HepG2 (cell line): Measurements from ENCODE around the gene FAAP100.

ENCODE experiments used
- CBFB ChIP-seq: sonication (generic); formaldehyde crosslinking; IDR thresholded peaks from 2 replicates; pipeline ENCODE4 v1.4.0; 2020; ENCODE audit warnings: missing genetic modification reagents
- FOXA1 ChIP-seq, 2 experiments: fragments of 450-650 bp in 1 of 2; sonication (generic) in 1 of 2; formaldehyde crosslinking in 1 of 2; IDR thresholded peaks; 2 replicates each; pipeline versions ENCODE4 v1.4.0 to v1.6.1; 2016 to 2020; ENCODE audit warnings: missing genetic modification reagents in 1 of 2
- JUNB ChIP-seq: sonication (generic); formaldehyde crosslinking; IDR thresholded peaks from 2 replicates; pipeline ENCODE4 v1.8.0; 2022; ENCODE audit warnings: missing genetic modification reagents, mild to moderate bottlenecking, borderline replicate concordance
- KDM1A ChIP-seq: IDR thresholded peaks from 2 replicates; pipeline ENCODE4 v1.6.1; 2016; ENCODE audit warnings: missing compliant biosample characterization
- NFRKB ChIP-seq: fragments of 450-650 bp; IDR thresholded peaks from 2 replicates; pipeline ENCODE4 v1.6.1; 2017
- POLR2AphosphoS5 ChIP-seq: IDR thresholded peaks from 2 replicates; pipeline ENCODE4 v1.6.1; 2012; ENCODE audit warnings: low read depth, low read length
- SNAI1 ChIP-seq: sonication (generic); formaldehyde crosslinking; IDR thresholded peaks from 2 replicates; pipeline ENCODE4 v1.5.0; 2020; ENCODE audit warnings: mild to moderate bottlenecking, missing genetic modification reagents, borderline replicate concordance
- SUZ12 ChIP-seq: fragments of 150-350 bp; IDR thresholded peaks from 2 replicates; pipeline ENCODE4 v1.6.1; 2014; ENCODE audit warnings: low read depth, low read length
- ZFP36L2 ChIP-seq: sonication (generic); formaldehyde crosslinking; IDR thresholded peaks from 2 replicates; pipeline ENCODE4 v1.4.0; 2020; ENCODE audit warnings: missing genetic modification reagents
- ZMYM2 ChIP-seq: sonication (generic); formaldehyde crosslinking; IDR thresholded peaks from 2 replicates; pipeline ENCODE4 v1.8.0; 2022; ENCODE audit warnings: mild to moderate bottlenecking, missing genetic modification reagents
- TF ChIP-seq, protein P1 (sequence below): IDR thresholded peaks from 2 replicates; pipeline ENCODE4 v1.6.1; 2016; ENCODE audit warnings: missing compliant biosample characterization, missing genetic modification reagents, borderline replicate concordance
- TF ChIP-seq, protein P2 (sequence below): sonication (generic); formaldehyde crosslinking; conservative IDR thresholded peaks from 2 replicates; pipeline ENCODE4 v1.8.0; 2022; ENCODE audit warnings: mild to moderate bottlenecking, moderate library complexity, missing genetic modification reagents
- TF ChIP-seq, protein P3 (sequence below), 2 experiments: IDR thresholded peaks; 2 replicates each; pipeline ENCODE4 v1.6.1; 2011 to 2012; ENCODE audit warnings: low read length in 2 of 2, borderline replicate concordance in 1 of 2, low read depth in 1 of 2, mild to moderate bottlenecking in 1 of 2, moderate library complexity in 1 of 2

- TF ChIP-seq POLR2AphosphoS5 (no peak), CBFB (CRISPR knock-in tag) (no peak), KDM1A (CRISPR knock-in tag) (no peak), FOXA1 (IDR thresholded peaks at IDR 0.05) (no peak), FOXA1 (CRISPR knock-in tag; IDR thresholded peaks at IDR 0.05) (no peak), JUNB (no peak), ZMYM2 (CRISPR knock-in tag) (no peak), SUZ12 (no peak), ZFP36L2 (CRISPR knock-in tag) (no peak), NFRKB (no peak), SNAI1 (CRISPR knock-in tag) (no peak)
- TF ChIP-seq, protein P1, sequence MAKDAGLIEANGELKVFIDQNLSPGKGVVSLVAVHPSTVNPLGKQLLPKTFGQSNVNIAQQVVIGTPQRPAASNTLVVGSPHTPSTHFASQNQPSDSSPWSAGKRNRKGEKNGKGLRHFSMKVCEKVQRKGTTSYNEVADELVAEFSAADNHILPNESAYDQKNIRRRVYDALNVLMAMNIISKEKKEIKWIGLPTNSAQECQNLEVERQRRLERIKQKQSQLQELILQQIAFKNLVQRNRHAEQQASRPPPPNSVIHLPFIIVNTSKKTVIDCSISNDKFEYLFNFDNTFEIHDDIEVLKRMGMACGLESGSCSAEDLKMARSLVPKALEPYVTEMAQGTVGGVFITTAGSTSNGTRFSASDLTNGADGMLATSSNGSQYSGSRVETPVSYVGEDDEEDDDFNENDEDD (CRISPR knock-in tag), result no peak
- TF ChIP-seq, protein P2, sequence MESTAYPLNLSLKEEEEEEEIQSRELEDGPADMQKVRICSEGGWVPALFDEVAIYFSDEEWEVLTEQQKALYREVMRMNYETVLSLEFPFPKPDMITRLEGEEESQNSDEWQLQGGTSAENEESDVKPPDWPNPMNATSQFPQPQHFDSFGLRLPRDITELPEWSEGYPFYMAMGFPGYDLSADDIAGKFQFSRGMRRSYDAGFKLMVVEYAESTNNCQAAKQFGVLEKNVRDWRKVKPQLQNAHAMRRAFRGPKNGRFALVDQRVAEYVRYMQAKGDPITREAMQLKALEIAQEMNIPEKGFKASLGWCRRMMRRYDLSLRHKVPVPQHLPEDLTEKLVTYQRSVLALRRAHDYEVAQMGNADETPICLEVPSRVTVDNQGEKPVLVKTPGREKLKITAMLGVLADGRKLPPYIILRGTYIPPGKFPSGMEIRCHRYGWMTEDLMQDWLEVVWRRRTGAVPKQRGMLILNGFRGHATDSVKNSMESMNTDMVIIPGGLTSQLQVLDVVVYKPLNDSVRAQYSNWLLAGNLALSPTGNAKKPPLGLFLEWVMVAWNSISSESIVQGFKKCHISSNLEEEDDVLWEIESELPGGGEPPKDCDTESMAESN (CRISPR knock-in tag), result no peak
- TF ChIP-seq, protein P3, sequence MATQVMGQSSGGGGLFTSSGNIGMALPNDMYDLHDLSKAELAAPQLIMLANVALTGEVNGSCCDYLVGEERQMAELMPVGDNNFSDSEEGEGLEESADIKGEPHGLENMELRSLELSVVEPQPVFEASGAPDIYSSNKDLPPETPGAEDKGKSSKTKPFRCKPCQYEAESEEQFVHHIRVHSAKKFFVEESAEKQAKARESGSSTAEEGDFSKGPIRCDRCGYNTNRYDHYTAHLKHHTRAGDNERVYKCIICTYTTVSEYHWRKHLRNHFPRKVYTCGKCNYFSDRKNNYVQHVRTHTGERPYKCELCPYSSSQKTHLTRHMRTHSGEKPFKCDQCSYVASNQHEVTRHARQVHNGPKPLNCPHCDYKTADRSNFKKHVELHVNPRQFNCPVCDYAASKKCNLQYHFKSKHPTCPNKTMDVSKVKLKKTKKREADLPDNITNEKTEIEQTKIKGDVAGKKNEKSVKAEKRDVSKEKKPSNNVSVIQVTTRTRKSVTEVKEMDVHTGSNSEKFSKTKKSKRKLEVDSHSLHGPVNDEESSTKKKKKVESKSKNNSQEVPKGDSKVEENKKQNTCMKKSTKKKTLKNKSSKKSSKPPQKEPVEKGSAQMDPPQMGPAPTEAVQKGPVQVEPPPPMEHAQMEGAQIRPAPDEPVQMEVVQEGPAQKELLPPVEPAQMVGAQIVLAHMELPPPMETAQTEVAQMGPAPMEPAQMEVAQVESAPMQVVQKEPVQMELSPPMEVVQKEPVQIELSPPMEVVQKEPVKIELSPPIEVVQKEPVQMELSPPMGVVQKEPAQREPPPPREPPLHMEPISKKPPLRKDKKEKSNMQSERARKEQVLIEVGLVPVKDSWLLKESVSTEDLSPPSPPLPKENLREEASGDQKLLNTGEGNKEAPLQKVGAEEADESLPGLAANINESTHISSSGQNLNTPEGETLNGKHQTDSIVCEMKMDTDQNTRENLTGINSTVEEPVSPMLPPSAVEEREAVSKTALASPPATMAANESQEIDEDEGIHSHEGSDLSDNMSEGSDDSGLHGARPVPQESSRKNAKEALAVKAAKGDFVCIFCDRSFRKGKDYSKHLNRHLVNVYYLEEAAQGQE (IDR thresholded peaks at IDR 0.05; ENCODE audit: borderline replicate concordance in 1 of 2, low read depth in 1 of 2, low read length in 2 of 2), result no peak
Observed at GRCh38 chr17:81561494-81561885, 9.3 kb upstream of the FAAP100 start.
